ENCODE data around the gene APPBP2. TPM values are rescaled to one million over a fixed set of nuclear protein-coding genes. Genes with fewer than 3 reads are reported as not detected.

Gene APPBP2
- total RNA-seq, 1 donor from 2014 or later = 27.8 TPM

- no peak for DNase-seq (ENCODE audit: extremely low read depth, low read depth, low spot score)
These were observed 122.1 kb downstream of the APPBP2 start for GRCh38 chr17:60403962-60404361.

GRCh38 chr17:60403523-60403810 is 122.6 kb downstream of the APPBP2 start:
- no peak for DNase-seq (ENCODE audit: extremely low read depth, low read depth, low spot score)

DNA sequence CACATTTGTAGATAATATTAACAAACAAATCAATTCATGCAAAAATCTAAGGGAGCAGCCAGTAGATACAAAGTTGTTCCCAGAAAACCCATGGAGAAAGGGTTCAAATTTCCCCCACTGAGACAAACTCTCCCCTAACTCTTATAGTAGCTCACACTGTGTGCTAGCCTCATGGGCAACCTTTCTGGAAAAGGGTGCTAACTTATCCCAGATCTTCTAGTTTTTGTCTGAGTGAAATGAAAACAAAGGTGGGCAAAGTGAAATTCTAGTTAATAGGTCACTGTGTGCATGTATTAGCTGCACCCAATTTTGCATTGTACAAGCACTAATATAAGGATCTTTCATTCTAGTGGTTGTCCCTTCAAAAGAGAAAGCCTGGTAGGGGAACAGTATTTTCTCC is 124.2 kb downstream of the APPBP2 start:
- no peak for DNase-seq (ENCODE audit: extremely low read depth, low read depth, low spot score)

DNA sequence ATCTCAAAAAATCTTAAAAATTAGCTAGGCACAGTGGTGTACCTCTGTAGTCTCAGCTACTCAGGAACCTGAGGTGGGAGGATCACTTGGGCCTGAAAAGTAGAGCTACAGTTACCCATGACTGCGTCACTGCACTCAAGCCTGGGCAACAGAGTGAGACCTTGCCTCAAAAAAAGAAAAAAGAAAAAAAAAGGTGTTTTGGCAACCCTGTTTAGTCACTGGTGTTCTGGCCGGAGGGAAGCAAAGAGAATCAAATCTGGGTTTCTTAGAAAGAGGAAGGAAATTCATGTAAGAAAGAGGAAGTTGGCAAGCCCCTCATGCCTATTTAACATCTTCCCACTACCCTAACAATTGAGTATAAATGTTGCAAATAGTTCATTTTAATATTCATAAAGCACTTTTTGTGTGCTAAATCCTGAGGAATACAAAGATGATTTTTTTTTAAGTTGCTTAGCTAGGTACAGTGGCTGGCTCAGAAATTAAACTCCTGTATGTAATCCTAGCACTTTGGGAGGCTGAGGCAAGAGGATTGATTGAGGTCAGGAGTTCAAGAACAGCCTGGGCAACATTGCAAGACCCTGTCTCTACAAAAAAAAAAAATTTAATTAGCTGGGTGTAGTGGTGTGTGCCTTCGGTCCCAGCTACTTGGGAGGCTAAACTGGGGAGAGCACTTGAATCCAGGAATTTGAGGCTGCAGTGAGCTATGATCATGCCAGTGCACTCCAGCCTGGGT is 127.6 kb downstream of the APPBP2 start:
- no peak for DNase-seq (ENCODE audit: extremely low read depth, low read depth, low spot score)

GRCh38 chr17:60396412-60396811 is 129.6 kb downstream of the APPBP2 start:
- no peak for DNase-seq (ENCODE audit: extremely low read depth, low read depth, low spot score)

- no peak for DNase-seq (ENCODE audit: extremely low read depth, low read depth, low spot score)
These were observed 130.5 kb downstream of the APPBP2 start for GRCh38 chr17:60395508-60396065.

GRCh38 chr17:60393840-60394723 is 132.0 kb downstream of the APPBP2 start:
- DNase-seq (ENCODE audit: extremely low read depth, low read depth, low spot score) = no peak

Other genes with a start within 250 kb of the APPBP2 start
- gene USP32, start 134.1 kb downstream of the APPBP2 start, total RNA-seq = 40.0 and 40.6 TPM in 2 replicates
- not detected in 2 replicates for gene CHCT1, start 103.8 kb downstream of the APPBP2 start, total RNA-seq
- gene PPM1D, start 74.0 kb upstream of the APPBP2 start, total RNA-seq = 22.2 and 27.6 TPM in 2 replicates
- gene BCAS3, start 151.6 kb upstream of the APPBP2 start, total RNA-seq = 26.4 and 52.3 TPM in 2 replicates